HEK293 (cell line): ENCODE results near the gene ACTR3C.
"Not testable (repeated sequence)": the region's sequence is repeated elsewhere in the genome, so short reads cannot be mapped to it uniquely, and the experiment has no call there.

ENCODE experiments used
- ZBTB7A ChIP-seq: fragments of 450-650 bp; formaldehyde crosslinking; IDR thresholded peaks from 2 replicates; pipeline ENCODE4 v1.5.1; 2016; ENCODE audit warnings: low read depth, missing biosample characterization, missing genetic modification characterization
- TF ChIP-seq, protein P1 (sequence below): fragments of 450-650 bp; formaldehyde crosslinking; IDR thresholded peaks from 2 replicates; pipeline ENCODE4 v1.5.1; 2016; ENCODE audit warnings: missing biosample characterization, missing genetic modification characterization
- TF ChIP-seq, protein P2 (sequence below): fragments of 450-650 bp; formaldehyde crosslinking; IDR thresholded peaks from 2 replicates; pipeline ENCODE4 v1.5.1; 2016; ENCODE audit warnings: missing biosample characterization, missing genetic modification characterization
- TF ChIP-seq, protein P3 (sequence below): sonication (generic); formaldehyde crosslinking; IDR thresholded peaks from 2 replicates; pipeline ENCODE4 v1.8.1; 2022; ENCODE audit warnings: mild to moderate bottlenecking, moderate library complexity, missing genetic modification reagents

DNA sequence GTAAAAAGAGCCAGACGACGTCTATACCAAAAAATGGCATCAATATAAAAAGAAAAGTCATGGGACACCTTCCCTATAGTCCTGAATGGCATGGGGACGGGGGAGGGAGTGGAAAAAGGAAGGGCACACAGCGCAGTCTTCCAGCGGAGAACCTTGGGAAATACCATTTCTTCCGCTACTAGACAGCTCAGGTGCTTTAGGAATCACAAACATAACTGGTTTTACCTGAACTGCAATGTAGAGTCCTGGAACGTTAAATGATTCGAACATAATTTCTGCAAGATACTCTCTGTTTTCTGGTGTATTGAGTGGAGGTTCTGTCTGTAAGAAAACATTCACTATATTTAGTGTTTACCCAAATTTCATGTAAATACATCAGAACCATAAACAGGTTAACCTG lies 28.3 kb downstream of the ACTR3C start:
- TF ChIP-seq ZBTB7A, result not testable (repeated sequence)
- TF ChIP-seq, protein P1, sequence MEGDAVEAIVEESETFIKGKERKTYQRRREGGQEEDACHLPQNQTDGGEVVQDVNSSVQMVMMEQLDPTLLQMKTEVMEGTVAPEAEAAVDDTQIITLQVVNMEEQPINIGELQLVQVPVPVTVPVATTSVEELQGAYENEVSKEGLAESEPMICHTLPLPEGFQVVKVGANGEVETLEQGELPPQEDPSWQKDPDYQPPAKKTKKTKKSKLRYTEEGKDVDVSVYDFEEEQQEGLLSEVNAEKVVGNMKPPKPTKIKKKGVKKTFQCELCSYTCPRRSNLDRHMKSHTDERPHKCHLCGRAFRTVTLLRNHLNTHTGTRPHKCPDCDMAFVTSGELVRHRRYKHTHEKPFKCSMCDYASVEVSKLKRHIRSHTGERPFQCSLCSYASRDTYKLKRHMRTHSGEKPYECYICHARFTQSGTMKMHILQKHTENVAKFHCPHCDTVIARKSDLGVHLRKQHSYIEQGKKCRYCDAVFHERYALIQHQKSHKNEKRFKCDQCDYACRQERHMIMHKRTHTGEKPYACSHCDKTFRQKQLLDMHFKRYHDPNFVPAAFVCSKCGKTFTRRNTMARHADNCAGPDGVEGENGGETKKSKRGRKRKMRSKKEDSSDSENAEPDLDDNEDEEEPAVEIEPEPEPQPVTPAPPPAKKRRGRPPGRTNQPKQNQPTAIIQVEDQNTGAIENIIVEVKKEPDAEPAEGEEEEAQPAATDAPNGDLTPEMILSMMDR (tag by site-specific recombination), result not testable (repeated sequence)
- TF ChIP-seq, protein P2, sequence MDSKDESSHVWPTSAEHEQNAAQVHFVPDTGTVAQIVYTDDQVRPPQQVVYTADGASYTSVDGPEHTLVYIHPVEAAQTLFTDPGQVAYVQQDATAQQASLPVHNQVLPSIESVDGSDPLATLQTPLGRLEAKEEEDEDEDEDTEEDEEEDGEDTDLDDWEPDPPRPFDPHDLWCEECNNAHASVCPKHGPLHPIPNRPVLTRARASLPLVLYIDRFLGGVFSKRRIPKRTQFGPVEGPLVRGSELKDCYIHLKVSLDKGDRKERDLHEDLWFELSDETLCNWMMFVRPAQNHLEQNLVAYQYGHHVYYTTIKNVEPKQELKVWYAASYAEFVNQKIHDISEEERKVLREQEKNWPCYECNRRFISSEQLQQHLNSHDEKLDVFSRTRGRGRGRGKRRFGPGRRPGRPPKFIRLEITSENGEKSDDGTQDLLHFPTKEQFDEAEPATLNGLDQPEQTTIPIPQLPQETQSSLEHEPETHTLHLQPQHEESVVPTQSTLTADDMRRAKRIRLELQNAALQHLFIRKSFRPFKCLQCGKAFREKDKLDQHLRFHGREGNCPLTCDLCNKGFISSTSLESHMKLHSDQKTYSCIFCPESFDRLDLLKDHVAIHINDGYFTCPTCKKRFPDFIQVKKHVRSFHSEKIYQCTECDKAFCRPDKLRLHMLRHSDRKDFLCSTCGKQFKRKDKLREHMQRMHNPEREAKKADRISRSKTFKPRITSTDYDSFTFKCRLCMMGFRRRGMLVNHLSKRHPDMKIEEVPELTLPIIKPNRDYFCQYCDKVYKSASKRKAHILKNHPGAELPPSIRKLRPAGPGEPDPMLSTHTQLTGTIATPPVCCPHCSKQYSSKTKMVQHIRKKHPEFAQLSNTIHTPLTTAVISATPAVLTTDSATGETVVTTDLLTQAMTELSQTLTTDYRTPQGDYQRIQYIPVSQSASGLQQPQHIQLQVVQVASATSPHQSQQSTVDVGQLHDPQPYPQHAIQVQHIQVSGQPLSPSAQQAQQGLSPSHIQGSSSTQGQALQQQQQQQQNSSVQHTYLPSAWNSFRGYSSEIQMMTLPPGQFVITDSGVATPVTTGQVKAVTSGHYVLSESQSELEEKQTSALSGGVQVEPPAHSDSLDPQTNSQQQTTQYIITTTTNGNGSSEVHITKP (tag by site-specific recombination), result not testable (repeated sequence)
- TF ChIP-seq, protein P3, sequence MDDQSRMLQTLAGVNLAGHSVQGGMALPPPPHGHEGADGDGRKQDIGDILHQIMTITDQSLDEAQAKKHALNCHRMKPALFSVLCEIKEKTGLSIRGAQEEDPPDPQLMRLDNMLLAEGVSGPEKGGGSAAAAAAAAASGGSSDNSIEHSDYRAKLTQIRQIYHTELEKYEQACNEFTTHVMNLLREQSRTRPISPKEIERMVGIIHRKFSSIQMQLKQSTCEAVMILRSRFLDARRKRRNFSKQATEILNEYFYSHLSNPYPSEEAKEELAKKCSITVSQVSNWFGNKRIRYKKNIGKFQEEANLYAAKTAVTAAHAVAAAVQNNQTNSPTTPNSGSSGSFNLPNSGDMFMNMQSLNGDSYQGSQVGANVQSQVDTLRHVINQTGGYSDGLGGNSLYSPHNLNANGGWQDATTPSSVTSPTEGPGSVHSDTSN (CRISPR knock-in tag), result not testable (repeated sequence)
